HG03060 (cell line): ENCODE measurements around the gene PRDM16.

ENCODE experiments used
- ATAC-seq: cut with Tn5 transposase; IDR thresholded peaks from one replicate; pipeline ENCODE4 v1.9.1; 2021; ENCODE audit warnings: low read depth, moderate number of reproducible peaks; ENCODE audit not compliant: unreplicated experiment

PRDM16 gene

GRCh38 chr1:3398396-3399140 lies 329.6 kb downstream of the PRDM16 start:
- ATAC-seq: no peak

DNA sequence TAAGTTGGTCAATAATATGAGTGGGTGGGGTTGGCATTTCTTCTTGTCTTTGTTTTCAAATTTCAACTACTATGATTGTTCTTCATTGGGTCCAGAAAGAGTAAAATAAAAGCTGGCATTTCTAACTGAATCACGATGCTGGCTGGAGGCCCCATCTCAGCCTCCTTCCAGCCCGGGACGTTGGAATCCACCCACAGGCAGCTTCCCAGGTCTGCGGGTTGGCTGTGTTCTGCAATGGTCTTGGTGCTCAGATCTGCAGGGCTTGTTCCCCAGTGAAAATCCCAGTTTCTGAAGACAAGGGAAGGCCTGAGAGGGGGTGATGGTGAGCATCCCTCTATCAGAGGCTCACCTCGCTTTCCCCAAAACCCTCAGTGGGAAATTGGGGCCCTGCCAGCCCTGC lies 330.7 kb downstream of the PRDM16 start:
- no peak for ATAC-seq

DNA sequence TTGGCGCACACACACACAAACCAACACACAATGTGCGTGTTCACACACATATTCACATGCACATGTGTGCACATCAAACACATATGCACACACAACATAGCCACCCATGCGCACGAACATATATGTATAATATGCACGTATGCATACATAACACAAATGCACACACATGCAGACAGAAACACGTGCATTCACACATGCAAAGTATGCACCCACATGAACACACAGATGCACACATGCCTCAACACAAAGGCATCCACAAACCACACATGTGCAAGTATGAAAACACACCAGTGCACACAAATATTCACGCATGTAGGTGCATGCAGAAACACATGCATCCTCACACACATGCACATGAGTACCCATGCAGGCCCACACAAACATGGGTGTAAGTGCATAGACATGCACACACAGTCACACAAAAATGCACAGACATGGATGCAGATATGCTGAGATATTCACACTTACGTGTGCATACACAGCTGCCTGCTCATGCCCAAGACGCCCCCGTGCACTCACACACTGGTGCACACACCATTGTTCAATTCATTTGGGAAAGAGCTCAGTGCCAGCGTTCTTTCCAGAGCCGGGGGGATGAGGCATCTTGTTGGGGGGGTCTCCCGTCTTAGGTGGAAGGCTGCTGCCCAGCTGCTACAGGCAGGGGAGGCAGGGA lies 332.7 kb downstream of the PRDM16 start:
- no peak for ATAC-seq

DNA sequence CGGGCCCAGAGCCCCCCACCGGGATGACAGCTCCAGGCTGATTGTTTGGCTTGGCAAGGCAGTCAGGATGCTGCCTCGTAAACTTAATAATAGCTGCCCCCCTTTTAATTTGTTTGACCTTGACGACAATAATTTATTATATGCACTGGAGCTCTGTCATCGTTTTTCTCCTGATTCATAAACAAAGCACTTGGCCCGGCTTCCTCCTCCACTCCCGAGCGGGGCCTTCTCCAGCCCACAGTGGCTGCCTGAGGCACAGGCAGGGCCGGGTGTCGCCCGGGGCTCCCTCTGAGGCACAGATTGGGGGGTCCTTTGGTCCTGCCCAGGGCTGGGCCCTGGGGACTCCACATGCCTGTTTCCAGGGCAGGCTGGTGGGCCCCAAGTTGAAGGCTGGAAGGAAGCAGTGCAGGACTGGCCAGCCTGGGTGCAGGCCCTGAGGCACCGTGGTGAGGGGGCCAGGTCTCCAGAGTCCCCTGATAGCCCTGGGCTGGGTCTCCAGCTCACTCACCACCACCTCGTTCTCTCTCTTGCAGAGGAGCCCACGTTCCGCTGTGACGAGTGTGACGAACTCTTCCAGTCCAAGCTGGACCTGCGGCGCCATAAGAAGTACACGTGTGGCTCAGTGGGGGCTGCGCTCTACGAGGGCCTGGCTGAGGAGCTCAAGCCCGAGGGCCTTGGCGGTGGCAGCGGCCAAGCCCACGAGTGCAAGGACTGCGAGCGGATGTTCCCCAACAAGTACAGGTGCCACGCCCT lies 333.4 kb downstream of the PRDM16 start:
- no peak for ATAC-seq

- no peak for ATAC-seq
These were observed 334.0 kb downstream of the PRDM16 start for GRCh38 chr1:3403011-3403345.

DNA sequence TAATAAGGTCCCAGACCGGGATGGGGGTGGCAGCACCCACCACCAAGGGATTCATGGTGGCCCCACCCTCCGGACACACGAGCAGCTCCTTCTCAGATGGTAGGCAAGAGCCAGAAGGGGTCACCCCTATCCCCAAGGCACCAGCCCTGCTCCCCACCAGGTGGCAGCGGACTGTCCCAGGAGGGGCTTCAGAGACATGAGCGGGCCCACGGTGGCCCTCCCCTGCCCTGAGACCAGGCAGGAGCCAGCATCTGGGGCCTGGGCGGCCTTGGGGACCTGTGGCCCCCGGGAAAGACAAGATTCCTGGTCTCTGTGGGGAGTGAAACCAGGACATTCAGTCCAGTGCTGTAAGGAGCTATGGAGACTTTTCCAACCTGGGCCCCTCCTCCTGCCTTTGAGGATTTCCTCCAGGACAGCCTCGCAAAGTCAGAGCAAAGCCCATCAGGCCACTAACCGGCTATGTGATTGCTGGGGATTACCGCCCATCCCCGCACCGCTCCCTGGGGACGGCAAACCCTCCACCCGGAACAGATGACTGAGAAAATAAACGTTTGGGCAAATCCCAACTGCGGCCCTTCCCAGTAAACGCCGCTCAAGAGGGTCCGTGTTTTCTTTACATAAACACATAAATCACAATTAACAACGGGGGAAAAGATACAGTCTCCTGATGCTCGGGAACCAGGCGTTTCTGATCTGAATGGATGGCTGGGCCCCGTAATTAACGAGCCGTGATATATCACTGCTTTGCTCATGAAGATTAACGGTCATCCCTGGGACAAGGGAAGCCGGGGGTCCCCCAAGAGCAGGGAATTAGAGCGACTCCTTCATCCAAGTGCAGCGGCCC lies 334.6 kb downstream of the PRDM16 start:
- ATAC-seq: no peak

DNA sequence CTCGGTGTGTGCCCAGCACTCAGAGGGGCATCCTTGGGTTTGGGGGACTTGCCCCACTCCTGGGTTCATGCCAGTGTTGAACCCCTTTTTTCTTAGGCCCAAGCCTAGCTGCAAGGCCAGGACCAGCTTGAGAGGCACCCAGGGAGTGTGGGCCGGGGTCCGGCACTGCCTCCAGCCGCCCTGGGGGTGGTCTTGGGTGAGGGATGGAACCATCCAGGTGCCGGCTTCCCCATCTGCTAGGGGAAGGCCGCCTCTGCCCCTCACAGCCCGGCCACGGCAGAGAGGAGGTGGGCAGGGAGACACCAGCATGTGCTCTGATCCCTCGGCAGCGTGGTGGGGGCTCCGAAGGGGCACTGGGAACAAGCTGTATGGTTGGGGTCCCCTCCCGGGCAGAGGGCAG lies 335.3 kb downstream of the PRDM16 start:
- no peak for ATAC-seq

GRCh38 chr1:3404801-3405200 lies 335.8 kb downstream of the PRDM16 start:
- no peak for ATAC-seq

GRCh38 chr1:3405491-3405890 lies 336.5 kb downstream of the PRDM16 start:
- ATAC-seq: no peak

- ATAC-seq: no peak
These were observed 337.2 kb downstream of the PRDM16 start for GRCh38 chr1:3405974-3406867.

DNA sequence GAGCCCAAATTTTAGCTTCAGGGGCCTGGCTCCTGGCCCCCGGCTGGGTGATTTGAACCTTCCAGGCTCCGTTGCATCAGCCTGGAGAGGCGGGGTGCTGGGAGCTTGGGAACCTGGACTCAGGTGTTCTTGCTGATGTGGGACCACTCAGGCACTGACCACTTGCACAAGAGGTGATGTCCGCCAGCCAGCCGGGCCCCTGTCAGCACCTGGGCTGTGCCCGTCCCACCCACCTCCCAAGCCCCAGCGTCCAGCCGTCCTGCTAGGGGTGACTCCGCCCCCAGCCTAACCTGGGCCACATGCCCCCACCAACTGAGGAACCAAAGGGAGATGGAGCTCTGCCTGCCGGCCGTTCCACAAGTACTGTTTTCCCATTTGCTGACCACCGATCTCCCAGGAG lies 338.0 kb downstream of the PRDM16 start:
- ATAC-seq: no peak

- no peak for ATAC-seq
These were observed 339.8 kb downstream of the PRDM16 start for GRCh38 chr1:3408751-3409266.

DNA sequence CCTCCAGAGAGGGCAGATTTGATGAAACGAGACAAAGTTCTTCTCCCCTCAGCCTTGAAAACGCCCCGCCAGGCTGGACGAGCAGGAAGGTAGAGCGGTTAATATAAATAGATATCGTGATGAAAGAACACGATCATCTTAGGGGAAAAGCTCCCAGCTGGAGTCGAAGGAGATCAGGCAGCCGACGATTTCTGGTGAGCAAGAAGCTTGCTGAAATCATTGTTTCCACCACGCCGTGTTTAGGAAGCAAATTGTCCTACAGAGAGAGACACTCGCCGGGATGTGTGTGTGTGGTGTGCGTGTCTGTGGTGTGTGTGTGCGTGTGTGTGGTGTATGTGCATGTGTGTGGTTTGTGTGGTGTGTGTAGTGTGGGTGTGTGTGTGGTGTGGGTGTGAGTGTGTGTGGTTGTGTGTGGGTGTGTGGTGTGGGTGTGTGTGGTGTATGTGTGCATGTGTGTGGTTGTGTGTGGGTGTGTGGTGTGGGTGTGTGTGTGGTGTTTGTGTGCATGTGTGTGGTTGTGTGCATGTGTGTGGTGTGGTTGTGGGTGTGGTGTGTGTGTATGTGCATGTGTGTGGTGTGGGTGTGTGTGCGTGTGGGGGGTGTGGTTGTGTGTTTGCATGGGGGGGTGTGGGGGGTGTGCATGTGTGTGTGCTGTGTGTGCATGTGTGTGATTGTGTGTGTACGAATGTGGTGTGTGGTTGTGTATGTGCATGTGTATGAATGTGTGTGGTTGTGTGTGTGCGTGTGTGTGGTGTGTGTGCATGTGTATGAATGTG lies 340.6 kb downstream of the PRDM16 start:
- ATAC-seq: no peak

GRCh38 chr1:3410142-3410925 lies 341.3 kb downstream of the PRDM16 start:
- ATAC-seq: no peak

GRCh38 chr1:3411806-3412205 lies 342.8 kb downstream of the PRDM16 start:
- no peak for ATAC-seq

GRCh38 chr1:3412376-3412775 lies 343.4 kb downstream of the PRDM16 start:
- no peak for ATAC-seq

DNA sequence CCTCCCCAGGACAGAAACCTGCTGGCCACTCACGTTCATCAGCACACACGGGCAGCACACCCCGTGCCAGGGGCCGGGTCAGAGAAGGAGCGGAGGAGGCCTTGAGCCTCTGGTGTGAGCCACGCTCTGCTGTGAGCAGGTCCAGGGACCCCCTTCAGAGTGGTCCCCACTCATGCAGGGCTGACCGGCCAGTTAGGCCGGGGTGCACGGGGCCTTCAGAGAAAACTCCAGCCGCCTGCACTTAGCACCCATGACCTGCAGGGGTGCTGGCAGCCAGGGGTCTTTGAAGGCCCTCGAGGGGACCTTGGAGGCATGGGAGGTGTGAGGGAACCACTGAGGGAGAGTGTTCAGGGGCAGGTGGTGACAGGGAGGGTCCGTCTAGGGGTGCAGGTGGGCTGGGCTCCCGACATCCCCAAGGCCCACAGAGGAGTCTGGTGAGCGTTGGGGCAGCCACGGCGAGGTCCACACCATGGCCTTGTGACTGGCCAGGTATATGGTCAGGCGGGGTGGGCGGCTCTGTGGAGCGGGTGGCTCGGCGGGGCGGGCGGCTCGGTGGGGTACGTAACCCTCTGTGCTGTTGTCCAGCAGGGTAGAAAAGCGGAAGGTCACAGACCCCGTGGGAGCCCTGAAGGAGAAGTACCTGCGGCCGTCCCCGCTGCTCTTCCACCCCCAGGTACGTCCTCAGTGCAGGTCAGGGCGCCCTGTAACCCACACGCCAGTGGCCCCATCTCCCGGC lies 345.1 kb downstream of the PRDM16 start:
- no peak for ATAC-seq
